Activated CD8-positive, alpha-beta T cell treated with anti-CD3 and anti-CD28 coated beads, Interleukin-2, amount 10 ng/mL, durations not matched to agents 7 days and 5 days (primary cell): ENCODE results near the gene FGF23. TPM values are rescaled to one million over a fixed set of nuclear protein-coding genes. Genes with fewer than 3 reads are reported as not detected.

Source experiments
- ATAC-seq: fragments of 150-1000 bp; cut with Tn5 transposase; one replicate; pipeline ENCODE4 v1.10.0; 2021; ENCODE audit warnings: moderate library complexity
- CTCF ChIA-PET: fragments of 350-600 bp; sonication (Branson Sonifier 250); formaldehyde crosslinking; loops from one replicate; lab custom pipeline; 2021; ENCODE audit warnings: antibody characterized with exemption; lab: Charles Lee
- POLR2A ChIA-PET: fragments of 350-600 bp; sonication (Branson Sonifier 250); formaldehyde crosslinking; loops from one replicate; lab custom pipeline; 2021; ENCODE audit warnings: antibody characterized with exemption; lab: Charles Lee
- DNase-seq: peaks from one replicate; pipeline ENCODE4 v3.0.0-alpha.2; 2020
- H3K27ac Mint-ChIP-seq: one replicate; pipeline ENCODE4 v1.8.0; 2021; ENCODE audit warnings: mild to moderate bottlenecking, mixed read lengths
- H3K27me3 Mint-ChIP-seq: one replicate; pipeline ENCODE4 v1.8.0; 2021; ENCODE audit warnings: low read depth, mixed read lengths
- H3K36me3 Mint-ChIP-seq: one replicate; pipeline ENCODE4 v1.8.0; 2021; ENCODE audit warnings: low read depth, mixed read lengths
- H3K4me1 Mint-ChIP-seq: one replicate; pipeline ENCODE4 v1.8.0; 2021; ENCODE audit warnings: low read depth, mixed read lengths
- H3K4me3 Mint-ChIP-seq: one replicate; pipeline ENCODE4 v1.8.0; 2021; ENCODE audit warnings: mild to moderate bottlenecking, mixed read lengths
- H3K9me3 Mint-ChIP-seq: one replicate; pipeline ENCODE4 v1.8.0; 2022; ENCODE audit warnings: mixed read lengths; ENCODE audit not compliant: insufficient read depth
- total RNA-seq, 2 experiments: library from RNA; stranded (reverse); gene quantifications; one replicate each; pipeline ENCODE4 v1.2.3, GENCODE V29; 2021

The FGF23 gene
- total RNA-seq: not detected

GRCh38 chr12:4379405-4379804 lies at the start of gene FGF23:
FGF23 (minus strand) TSS chr12:4379712; CDS start chr12:4379582, 130 bp downstream.
- CTCF ChIA-PET: interaction anchor here (1.5 kb wide), 1 partner anchor 9 kb away, joined by 4 read pairs; no protein-coding TSS in a partner anchor
- no peak for ATAC-seq

GRCh38 chr12:4424422-4424821 lies 44.9 kb upstream of the FGF23 start:
- ChIA-PET CTCF (interaction anchor here (1.2 kb wide), 1 partner anchor 10 kb away, joined by 3 read pairs; no protein-coding TSS in a partner anchor), POLR2A (no interaction called here)
- Mint-ChIP-seq H3K27me3 (no peaks in the 10 kb centered on the region), H3K27ac (no peak overlapping the region), H3K4me1 (peaks cover 4% of the 10 kb centered on the region), H3K9me3 (no peaks in the 10 kb centered on the region), H3K36me3 (no peaks in the 10 kb centered on the region), H3K4me3 (no peak overlapping the region)
- no peak for DNase-seq
- ATAC-seq: no peak

More at GRCh38 chr12:4379405-4379804, at the start of gene FGF23:
- no peaks in the 10 kb centered on the region for H3K4me1 Mint-ChIP-seq
- H3K27ac Mint-ChIP-seq: no peak within 1 kb of the TSS
- no peaks in the 10 kb centered on the region for H3K36me3 Mint-ChIP-seq
- POLR2A ChIA-PET: no interaction called here
- no peak within 1 kb of the TSS for H3K4me3 Mint-ChIP-seq
- DNase-seq: no peak
- H3K9me3 Mint-ChIP-seq: no peaks in the 10 kb centered on the region
- H3K27me3 Mint-ChIP-seq: peaks cover 45% of the 10 kb centered on the region

GRCh38 chr12:4423528-4424195 lies 44.1 kb upstream of the FGF23 start:
- DNase-seq (no peak), ATAC-seq (no peak)
- Mint-ChIP-seq H3K27ac (no peak overlapping the region), H3K36me3 (no peaks in the 10 kb centered on the region), H3K27me3 (peaks cover 4% of the 10 kb centered on the region), H3K4me3 (no peak overlapping the region), H3K4me1 (peaks cover 4% of the 10 kb centered on the region), H3K9me3 (no peaks in the 10 kb centered on the region)
- ChIA-PET POLR2A (no interaction called here), CTCF (interaction anchor here (1.2 to 1.4 kb wide), 2 partner anchors 70 to 104 kb away, joined by 3 to 4 read pairs; no protein-coding TSS in a partner anchor)

- DNase-seq (no peak), ATAC-seq (no peak)
- Mint-ChIP-seq H3K4me1 (peaks cover 4% of the 10 kb centered on the region), H3K9me3 (no peaks in the 10 kb centered on the region), H3K4me3 (no peak overlapping the region), H3K36me3 (no peaks in the 10 kb centered on the region), H3K27me3 (peaks cover 5% of the 10 kb centered on the region), H3K27ac (no peak overlapping the region)
- CTCF ChIA-PET: interaction anchor here (0.7 to 1.4 kb wide), 5 partner anchors 26 to 108 kb away, joined by 3 to 7 read pairs (median 4); no protein-coding TSS in a partner anchor
- POLR2A ChIA-PET: no interaction called here
Measured at GRCh38 chr12:4422985-4423384, 43.5 kb upstream of the FGF23 start.

- Mint-ChIP-seq H3K36me3 (no peaks in the 10 kb centered on the region), H3K27me3 (peaks cover 12% of the 10 kb centered on the region), H3K27ac (no peak overlapping the region), H3K4me3 (no peak overlapping the region), H3K9me3 (no peaks in the 10 kb centered on the region), H3K4me1 (peaks cover 4% of the 10 kb centered on the region)
- no peak for ATAC-seq
- POLR2A ChIA-PET: no interaction called here
- DNase-seq: peak; percentile 41
- CTCF ChIA-PET: interaction anchor here (0.6 to 1.6 kb wide), 19 partner anchors 8 to 333 kb away, joined by 3 to 7 read pairs (median 4); no protein-coding TSS in a partner anchor
Measured at GRCh38 chr12:4421590-4422031, 42.1 kb upstream of the FGF23 start.

- no peak overlapping the region for H3K4me3 Mint-ChIP-seq
- no peaks in the 10 kb centered on the region for H3K36me3 Mint-ChIP-seq
- H3K27me3 Mint-ChIP-seq: peaks cover 18% of the 10 kb centered on the region
- no peak overlapping the region for H3K27ac Mint-ChIP-seq
- no peaks in the 10 kb centered on the region for H3K9me3 Mint-ChIP-seq
- DNase-seq (no peak), ATAC-seq (no peak)
- H3K4me1 Mint-ChIP-seq: peaks cover 13% of the 10 kb centered on the region
- CTCF ChIA-PET: interaction anchor here (0.8 to 1.6 kb wide), 12 partner anchors 10 to 534 kb away, joined by 3 to 9 read pairs (median 4); no protein-coding TSS in a partner anchor
- POLR2A ChIA-PET: interaction anchor here (0.6 kb wide), 1 partner anchor 79 kb away, joined by 3 read pairs; no protein-coding TSS in a partner anchor
Measured at GRCh38 chr12:4420138-4420670, 40.7 kb upstream of the FGF23 start.

GRCh38 chr12:4418913-4419312 lies 39.4 kb upstream of the FGF23 start:
- CTCF ChIA-PET: no interaction called here
- no peak for ATAC-seq
- no peaks in the 10 kb centered on the region for H3K9me3 Mint-ChIP-seq
- H3K27me3 Mint-ChIP-seq: peaks cover 18% of the 10 kb centered on the region
- no peaks in the 10 kb centered on the region for H3K36me3 Mint-ChIP-seq
- no peak overlapping the region for H3K27ac Mint-ChIP-seq
- H3K4me3 Mint-ChIP-seq: no peak overlapping the region
- peaks cover 23% of the 10 kb centered on the region for H3K4me1 Mint-ChIP-seq
- POLR2A ChIA-PET: no interaction called here
- DNase-seq: no peak

GRCh38 chr12:4417936-4418335 lies 38.4 kb upstream of the FGF23 start:
- no peaks in the 10 kb centered on the region for H3K36me3 Mint-ChIP-seq
- no peaks in the 10 kb centered on the region for H3K9me3 Mint-ChIP-seq
- H3K27ac Mint-ChIP-seq: no peak overlapping the region
- ATAC-seq (no peak), DNase-seq (no peak)
- H3K4me3 Mint-ChIP-seq: no peak overlapping the region
- peaks cover 24% of the 10 kb centered on the region for H3K4me1 Mint-ChIP-seq
- peaks cover 23% of the 10 kb centered on the region for H3K27me3 Mint-ChIP-seq
- CTCF ChIA-PET: interaction anchor here (1.5 to 2.2 kb wide), 2 partner anchors 64 to 110 kb away, joined by 4 to 6 read pairs; no protein-coding TSS in a partner anchor
- POLR2A ChIA-PET: no interaction called here

GRCh38 chr12:4417455-4417854 lies 37.9 kb upstream of the FGF23 start:
- Mint-ChIP-seq H3K27ac (no peak overlapping the region), H3K9me3 (no peaks in the 10 kb centered on the region), H3K36me3 (no peaks in the 10 kb centered on the region), H3K4me3 (no peak overlapping the region), H3K27me3 (peaks cover 24% of the 10 kb centered on the region), H3K4me1 (peaks cover 24% of the 10 kb centered on the region)
- no peak for ATAC-seq
- ChIA-PET CTCF (interaction anchor here (1.5 to 2.2 kb wide), 2 partner anchors 64 to 110 kb away, joined by 4 to 6 read pairs; no protein-coding TSS in a partner anchor), POLR2A (no interaction called here)
- no peak for DNase-seq

- DNase-seq: no peak
- peaks cover 36% of the 10 kb centered on the region for H3K27me3 Mint-ChIP-seq
- no peak overlapping the region for H3K27ac Mint-ChIP-seq
- no peaks in the 10 kb centered on the region for H3K36me3 Mint-ChIP-seq
- no peaks in the 10 kb centered on the region for H3K9me3 Mint-ChIP-seq
- H3K4me1 Mint-ChIP-seq: peaks cover 24% of the 10 kb centered on the region
- ChIA-PET POLR2A (interaction anchor here (0.6 kb wide), 1 partner anchor 63 kb away, joined by 3 read pairs; no protein-coding TSS in a partner anchor), CTCF (interaction anchor here (0.7 to 2.2 kb wide), 3 partner anchors 33 to 111 kb away, joined by 3 to 6 read pairs (median 4); no protein-coding TSS in a partner anchor)
- no peak overlapping the region for H3K4me3 Mint-ChIP-seq
- ATAC-seq: no peak
Measured at GRCh38 chr12:4416276-4416675, 36.8 kb upstream of the FGF23 start.

GRCh38 chr12:4412465-4412864 lies 33.0 kb upstream of the FGF23 start:
- POLR2A ChIA-PET: no interaction called here
- H3K27ac Mint-ChIP-seq: no peak overlapping the region
- no peaks in the 10 kb centered on the region for H3K9me3 Mint-ChIP-seq
- CTCF ChIA-PET: interaction anchor here (0.7 to 1.3 kb wide), 3 partner anchors 9 to 754 kb away, joined by 3 to 4 read pairs (median 3); no protein-coding TSS in a partner anchor
- no peaks in the 10 kb centered on the region for H3K36me3 Mint-ChIP-seq
- H3K27me3 Mint-ChIP-seq: peaks cover 39% of the 10 kb centered on the region
- no peak overlapping the region for H3K4me3 Mint-ChIP-seq
- ATAC-seq (no peak), DNase-seq (no peak)
- H3K4me1 Mint-ChIP-seq: peaks cover 24% of the 10 kb centered on the region
